Parietal lobe (tissue), 1 donor: ENCODE data around the gene MYL2. TPM values are rescaled to one million over a fixed set of nuclear protein-coding genes. Genes with fewer than 3 reads are reported as not detected.

Experiments used
- total RNA-seq: library from RNA; depleted of rRNA; stranded (reverse); fragments of >200 nt; gene quantifications from one replicate; pipeline ENCODE4 v1.2.3, GENCODE V29; 2014

MYL2 gene
- not detected for total RNA-seq

GRCh38 chr12:110920324-110920910 is at the start of gene MYL2:
MYL2 (minus strand) TSS chr12:110920579; CDS start chr12:110920529, 50 bp downstream.

Other genes starting within 250 kb of the MYL2 start
- gene HVCN1, start 231.5 kb downstream of the MYL2 start, total RNA-seq, result 6.9 TPM
- 130 TPM for gene PPP1CC, start 177.7 kb downstream of the MYL2 start, total RNA-seq
- not detected for gene CCDC63, start 73.6 kb downstream of the MYL2 start, total RNA-seq
- 59.8 TPM for gene CUX2, start 113.6 kb upstream of the MYL2 start, total RNA-seq